KMS-11 (cell line): ENCODE results near the gene NDUFB3.
A peak's percentile ranks its signal among the peaks of the same experiment; 100 is the strongest.
"Not testable (repeated sequence)": the region's sequence is repeated elsewhere in the genome, so short reads cannot be mapped to it uniquely, and the experiment has no call there.

Source experiments
- H2AFZ ChIP-seq: fragments of 200-600 bp; sonication (generic); 2 replicates; pipeline ENCODE4 v1.6.1; 2016; ENCODE audit warnings: antibody characterized with exemption, mixed run types, low read depth
- H3K27ac ChIP-seq: fragments of 200-600 bp; sonication (generic); 2 replicates; pipeline ENCODE4 v1.6.1; 2016; ENCODE audit warnings: mild to moderate bottlenecking, mixed run types
- H3K27me3 ChIP-seq: fragments of 200-600 bp; sonication (generic); 2 replicates; pipeline ENCODE4 v1.6.1; 2017; ENCODE audit warnings: mild to moderate bottlenecking, low read depth, mixed run types, moderate library complexity; ENCODE audit not compliant: insufficient read depth
- H3K36me3 ChIP-seq: fragments of 200-600 bp; sonication (generic); 2 replicates; pipeline ENCODE4 v1.6.1; 2017; ENCODE audit warnings: mild to moderate bottlenecking, mixed run types; ENCODE audit not compliant: insufficient read depth
- H3K4me1 ChIP-seq: fragments of 200-600 bp; sonication (generic); 2 replicates; pipeline ENCODE4 v1.6.1; 2016; ENCODE audit warnings: mild to moderate bottlenecking, low read depth, mixed run types; ENCODE audit not compliant: poor library complexity, severe bottlenecking
- H3K4me2 ChIP-seq: fragments of 200-600 bp; sonication (generic); 2 replicates; pipeline ENCODE4 v1.7.0; 2016; ENCODE audit warnings: mild to moderate bottlenecking, mixed run types
- H3K4me3 ChIP-seq: fragments of 200-600 bp; sonication (generic); IDR thresholded peaks from 2 replicates; pipeline ENCODE4 v1.6.1; 2017; ENCODE audit warnings: low read depth, low read length, mixed read lengths; ENCODE audit not compliant: insufficient read depth
- H3K79me2 ChIP-seq: fragments of 200-600 bp; sonication (generic); 2 replicates; pipeline ENCODE4 v1.6.1; 2016; ENCODE audit warnings: low read depth, mixed run types; ENCODE audit not compliant: insufficient read depth
- H3K9ac ChIP-seq: fragments of 200-600 bp; sonication (generic); 2 replicates; pipeline ENCODE4 v1.6.1; 2016; ENCODE audit warnings: mild to moderate bottlenecking, mixed run types
- H4K20me1 ChIP-seq: fragments of 200-600 bp; sonication (generic); 2 replicates; pipeline ENCODE4 v1.6.1; 2016; ENCODE audit warnings: mild to moderate bottlenecking, mixed run types; ENCODE audit not compliant: insufficient read depth
- TF ChIP-seq, protein P1 (sequence below): fragments of 200-600 bp; sonication (generic); conservative IDR thresholded peaks from 2 replicates; pipeline ENCODE4 v1.6.1; 2017; ENCODE audit warnings: low read depth, mild to moderate bottlenecking, antibody characterized with exemption, low read length, moderate library complexity, mixed read lengths

The NDUFB3 gene

GRCh38 chr2:201071479-201072200 is at the start of gene NDUFB3, which contains the start of gene HYCC2:
Gene NDUFB3 (plus strand): TSS chr2:201072001. CDS start chr2:201078883, 6,882 bp downstream.
Gene HYCC2 (minus strand): TSS chr2:201071671. CDS start chr2:201024009, 47,662 bp downstream.
- Histone ChIP-seq H3K4me3 (peak within 1 kb of the TSS; percentile 97), H3K4me1 (peaks cover 75% of the 10 kb centered on the region), H3K4me2 (peak within 1 kb of the TSS; percentile 94), H4K20me1 (no peaks in the 10 kb centered on the region), H3K79me2 (peaks cover 88% of the 10 kb centered on the region), H3K36me3 (no peaks in the 10 kb centered on the region), H3K9ac (peak within 1 kb of the TSS; percentile 35; the same call in 1 of the 2 replicates), H3K27ac (peak within 1 kb of the TSS; percentile 36), H3K27me3 (no peaks in the 10 kb centered on the region), H2AFZ (peak within 1 kb of the TSS; percentile 62)
- TF ChIP-seq, protein P1, sequence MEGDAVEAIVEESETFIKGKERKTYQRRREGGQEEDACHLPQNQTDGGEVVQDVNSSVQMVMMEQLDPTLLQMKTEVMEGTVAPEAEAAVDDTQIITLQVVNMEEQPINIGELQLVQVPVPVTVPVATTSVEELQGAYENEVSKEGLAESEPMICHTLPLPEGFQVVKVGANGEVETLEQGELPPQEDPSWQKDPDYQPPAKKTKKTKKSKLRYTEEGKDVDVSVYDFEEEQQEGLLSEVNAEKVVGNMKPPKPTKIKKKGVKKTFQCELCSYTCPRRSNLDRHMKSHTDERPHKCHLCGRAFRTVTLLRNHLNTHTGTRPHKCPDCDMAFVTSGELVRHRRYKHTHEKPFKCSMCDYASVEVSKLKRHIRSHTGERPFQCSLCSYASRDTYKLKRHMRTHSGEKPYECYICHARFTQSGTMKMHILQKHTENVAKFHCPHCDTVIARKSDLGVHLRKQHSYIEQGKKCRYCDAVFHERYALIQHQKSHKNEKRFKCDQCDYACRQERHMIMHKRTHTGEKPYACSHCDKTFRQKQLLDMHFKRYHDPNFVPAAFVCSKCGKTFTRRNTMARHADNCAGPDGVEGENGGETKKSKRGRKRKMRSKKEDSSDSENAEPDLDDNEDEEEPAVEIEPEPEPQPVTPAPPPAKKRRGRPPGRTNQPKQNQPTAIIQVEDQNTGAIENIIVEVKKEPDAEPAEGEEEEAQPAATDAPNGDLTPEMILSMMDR = 0 out of 2 replicates have a peak, but pooled peaks have one; percentile 22

GRCh38 chr2:201024518-201024917 is 47.3 kb upstream of the NDUFB3 start:
- Histone ChIP-seq H3K4me3 (no peak overlapping the region), H2AFZ (no peak overlapping the region), H3K9ac (no peak overlapping the region), H3K4me1 (peaks cover 17% of the 10 kb centered on the region), H3K36me3 (no peaks in the 10 kb centered on the region), H3K79me2 (peaks cover 22% of the 10 kb centered on the region; the same call in 1 of the 2 replicates), H4K20me1 (0 out of 2 replicates have a peak, but pooled peaks cover 5% of the 10 kb centered on the region), H3K27me3 (no peaks in the 10 kb centered on the region), H3K4me2 (no peak overlapping the region), H3K27ac (no peak overlapping the region)
- TF ChIP-seq, protein P1 = no peak

DNA sequence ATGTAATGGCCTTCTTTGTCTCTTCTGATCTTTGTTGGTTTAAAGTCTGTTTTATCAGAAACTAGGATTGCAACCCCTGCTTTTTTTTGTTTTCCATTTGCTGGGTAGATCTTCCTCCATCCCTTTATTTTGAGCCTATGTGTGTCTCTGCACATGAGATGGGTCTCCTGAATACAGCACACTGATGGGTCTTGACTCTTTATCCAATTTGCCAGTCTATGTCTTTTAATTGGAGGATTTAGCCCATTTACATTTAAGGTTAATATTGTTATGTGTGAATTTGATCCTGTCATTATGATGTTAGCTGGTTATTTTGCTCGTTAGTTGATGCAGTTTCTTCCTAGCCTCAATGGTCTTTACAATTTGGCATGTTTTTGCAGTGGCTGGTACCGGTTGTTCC is 37.4 kb upstream of the NDUFB3 start:
- H3K4me1 ChIP-seq, H2AFZ ChIP-seq, H3K4me2 ChIP-seq, H3K36me3 ChIP-seq, H3K27ac ChIP-seq, H4K20me1 ChIP-seq, H3K4me3 ChIP-seq, H3K9ac ChIP-seq, H3K79me2 ChIP-seq, H3K27me3 ChIP-seq: not testable (repeated sequence)

DNA sequence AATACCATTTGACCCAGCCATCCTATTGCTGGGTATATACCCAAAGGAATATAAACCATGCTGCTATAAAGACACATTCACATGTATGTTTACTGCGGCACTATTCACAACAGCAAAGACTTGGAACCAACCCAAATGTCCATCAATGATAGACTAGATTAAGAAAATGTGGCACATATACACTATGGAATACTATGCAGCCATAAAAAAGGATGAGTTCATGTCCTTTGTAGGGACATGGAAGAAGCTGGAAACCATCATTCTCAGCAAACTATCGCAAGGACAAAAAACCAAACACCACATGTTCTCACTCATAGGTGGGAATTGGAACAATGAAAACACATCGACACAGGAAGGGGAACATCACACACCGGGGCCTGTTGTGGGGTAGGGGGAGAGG is 33.4 kb upstream of the NDUFB3 start:
- not testable (repeated sequence) for H3K36me3 ChIP-seq, H2AFZ ChIP-seq, H3K9ac ChIP-seq, H3K4me1 ChIP-seq, H3K4me2 ChIP-seq, H3K27ac ChIP-seq, H3K79me2 ChIP-seq, H3K27me3 ChIP-seq, H4K20me1 ChIP-seq, H3K4me3 ChIP-seq

DNA sequence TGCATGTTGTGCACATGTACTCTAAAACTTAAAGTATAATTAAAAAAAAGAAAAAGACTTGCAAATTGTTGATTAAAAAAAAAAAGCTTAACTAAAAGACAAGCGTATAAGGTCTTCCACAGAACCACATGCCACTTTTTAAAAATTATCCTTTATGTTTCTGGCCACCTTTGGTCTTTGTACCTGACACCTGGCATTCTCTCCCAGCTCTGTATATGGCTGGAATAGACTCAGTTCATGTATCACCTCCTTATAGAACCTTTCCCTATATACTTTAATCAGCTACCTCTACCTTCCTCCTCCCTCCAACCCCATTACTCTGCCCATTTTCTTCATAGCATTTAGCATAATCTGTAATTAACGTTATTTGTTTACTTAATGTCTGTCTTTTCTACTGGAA is 32.9 kb upstream of the NDUFB3 start:
- no peak overlapping the region for H3K4me2 ChIP-seq
- TF ChIP-seq, protein P1 = no peak
- no peak overlapping the region for H3K9ac ChIP-seq
- H3K27ac ChIP-seq = no peak overlapping the region
- no peaks in the 10 kb centered on the region for H3K4me1 ChIP-seq
- no peaks in the 10 kb centered on the region; the same call in 1 of the 2 replicates for H3K79me2 ChIP-seq
- H3K36me3 ChIP-seq = no peaks in the 10 kb centered on the region
- no peaks in the 10 kb centered on the region for H3K27me3 ChIP-seq
- no peak overlapping the region for H3K4me3 ChIP-seq
- H2AFZ ChIP-seq = no peak overlapping the region
- H4K20me1 ChIP-seq = no peaks in the 10 kb centered on the region
